Gastroesophageal sphincter (tissue), 3 donors: ENCODE data around the gene SEPTIN2.

ENCODE experiments used
- EP300 ChIP-seq: sonication (generic); formaldehyde crosslinking; IDR thresholded peaks from one replicate; pipeline ENCODE4 v1.6.1; 2017; ENCODE audit warnings: antibody characterized with exemption, mild to moderate bottlenecking
- POLR2A ChIP-seq, 2 donors: fragments of 450-650 bp; IDR thresholded peaks; one replicate each; pipeline ENCODE4 v1.6.1; 2017; ENCODE audit warnings: antibody characterized with exemption in 2 of 2, mild to moderate bottlenecking in 2 of 2, moderate library complexity in 1 of 2
- POLR2AphosphoS5 ChIP-seq: sonication (generic); formaldehyde crosslinking; IDR thresholded peaks from one replicate; pipeline ENCODE4 v1.6.1; 2017; ENCODE audit warnings: antibody characterized with exemption
- TF ChIP-seq, protein P1 (sequence below), 4 experiments: fragments of 200-600 bp in 2 of 4; fragments of 450-650 bp in 2 of 4; sonication (generic) in 1 of 4; IDR thresholded peaks; one replicate each; pipeline ENCODE4 v1.5.1; 2017 to 2019; ENCODE audit warnings: antibody characterized with exemption in 4 of 4, mild to moderate bottlenecking in 2 of 4, moderate library complexity in 2 of 4

DNA sequence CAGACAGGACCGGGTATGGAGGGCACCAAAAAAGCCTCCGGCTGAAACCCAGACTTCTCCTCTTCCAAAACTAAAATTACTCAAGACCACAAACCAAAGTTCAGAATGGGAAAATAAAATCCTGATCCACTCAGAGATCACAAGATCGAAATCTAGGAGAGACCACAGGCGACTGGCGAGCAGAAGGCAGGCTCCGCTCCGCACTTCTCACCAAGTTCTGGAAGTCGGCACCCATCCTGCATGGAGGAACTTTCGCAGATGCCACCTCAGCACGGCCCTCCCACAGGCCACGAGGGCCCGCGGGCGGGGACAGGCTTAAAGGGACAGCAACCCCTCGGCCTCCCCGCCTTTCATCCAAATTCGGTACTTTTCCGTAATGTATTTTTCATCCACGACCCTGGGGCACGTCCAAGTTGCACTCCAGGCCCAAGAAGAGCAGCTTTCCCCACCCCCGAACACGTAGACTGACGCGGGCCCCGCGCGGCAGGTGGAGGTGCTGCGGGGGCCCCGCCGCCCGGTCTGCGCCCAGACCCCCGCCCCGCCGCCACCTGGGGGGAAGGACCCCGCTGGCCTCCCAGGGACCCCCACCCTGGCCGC lies 43.9 kb upstream of the SEPTIN2 start:
- TF ChIP-seq, protein P1, sequence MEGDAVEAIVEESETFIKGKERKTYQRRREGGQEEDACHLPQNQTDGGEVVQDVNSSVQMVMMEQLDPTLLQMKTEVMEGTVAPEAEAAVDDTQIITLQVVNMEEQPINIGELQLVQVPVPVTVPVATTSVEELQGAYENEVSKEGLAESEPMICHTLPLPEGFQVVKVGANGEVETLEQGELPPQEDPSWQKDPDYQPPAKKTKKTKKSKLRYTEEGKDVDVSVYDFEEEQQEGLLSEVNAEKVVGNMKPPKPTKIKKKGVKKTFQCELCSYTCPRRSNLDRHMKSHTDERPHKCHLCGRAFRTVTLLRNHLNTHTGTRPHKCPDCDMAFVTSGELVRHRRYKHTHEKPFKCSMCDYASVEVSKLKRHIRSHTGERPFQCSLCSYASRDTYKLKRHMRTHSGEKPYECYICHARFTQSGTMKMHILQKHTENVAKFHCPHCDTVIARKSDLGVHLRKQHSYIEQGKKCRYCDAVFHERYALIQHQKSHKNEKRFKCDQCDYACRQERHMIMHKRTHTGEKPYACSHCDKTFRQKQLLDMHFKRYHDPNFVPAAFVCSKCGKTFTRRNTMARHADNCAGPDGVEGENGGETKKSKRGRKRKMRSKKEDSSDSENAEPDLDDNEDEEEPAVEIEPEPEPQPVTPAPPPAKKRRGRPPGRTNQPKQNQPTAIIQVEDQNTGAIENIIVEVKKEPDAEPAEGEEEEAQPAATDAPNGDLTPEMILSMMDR (IDR thresholded peaks at IDR 0.05), result peak in 1 of 4 experiments; percentile 8
- TF ChIP-seq POLR2AphosphoS5 (peak; percentile 53), EP300 (no peak), POLR2A (IDR thresholded peaks at IDR 0.05) (peak in 1 of 2 donors; percentile 5)
